Endometrial microvascular endothelial cells (primary cell): ENCODE measurements around the gene CACNB4. TPM values are rescaled to one million over a fixed set of nuclear protein-coding genes. Genes with fewer than 3 reads are reported as not detected.
"Not testable (repeated sequence)": the region's sequence is repeated elsewhere in the genome, so short reads cannot be mapped to it uniquely, and the experiment has no call there.

Source experiments
- in situ Hi-C: cut with HindIII; loops from 2 replicates; pipeline ENCODE4 v1.10.0; 2017; ENCODE audit warnings: low sequenced_read_pairs, low pct_unique_long_range_greater_than_20kb; ENCODE audit errors: inconsistent ontology term
- total RNA-seq: library from RNA; depleted of rRNA; stranded (reverse); fragments of >200 nt; gene quantifications from one replicate; pipeline ENCODE4 v1.2.3, GENCODE V29; 2015; ENCODE audit errors: inconsistent ontology term

The CACNB4 gene
- total RNA-seq, 1 donor from 2014 or later: not detected

DNA sequence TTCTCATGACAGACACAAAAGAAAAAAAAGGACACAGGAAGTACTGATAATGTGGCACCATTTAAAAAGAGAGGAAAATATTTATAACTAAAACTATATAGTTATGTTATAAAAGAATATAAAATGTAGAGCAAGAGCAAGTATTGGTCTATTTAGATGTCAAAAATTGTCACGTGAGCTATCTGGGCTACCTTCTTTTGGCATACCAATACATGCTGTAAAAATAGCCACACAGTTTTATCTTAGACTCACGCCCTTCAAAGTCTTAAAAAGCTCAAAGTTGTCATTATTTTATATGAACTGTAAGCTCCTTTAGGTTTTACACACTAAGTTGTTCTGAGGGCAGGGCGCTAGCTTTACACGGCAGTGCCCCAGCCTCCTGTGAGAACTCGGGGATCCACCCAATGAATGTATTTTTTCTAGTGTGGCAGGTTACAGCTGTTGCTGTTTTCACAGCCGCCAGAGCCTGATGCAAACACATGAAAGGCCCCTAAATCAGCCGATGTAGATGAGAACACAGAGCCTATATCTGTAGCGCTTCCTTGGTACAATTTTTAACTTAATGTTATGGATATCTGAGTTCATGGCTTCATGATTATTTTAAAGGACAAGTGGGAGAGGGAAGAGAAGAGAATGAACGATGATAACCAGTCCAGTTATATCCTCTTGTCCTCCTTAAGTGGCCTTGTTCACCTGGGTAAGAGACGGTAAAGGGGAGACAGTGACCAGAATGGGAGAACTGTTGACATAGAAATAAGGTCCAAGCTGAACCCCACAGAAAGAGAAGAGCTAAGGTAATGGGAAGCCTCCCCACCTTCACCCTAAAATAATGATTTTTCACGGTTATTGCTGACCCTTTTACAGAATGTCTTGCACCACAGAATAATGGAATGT lies 130.8 kb downstream of the CACNB4 start:
- in situ Hi-C loops: no loop called here

- in situ Hi-C loops: no loop called here
Measured at GRCh38 chr2:151965884-151966283, 133.0 kb downstream of the CACNB4 start.

GRCh38 chr2:151961558-151961957 lies 137.3 kb downstream of the CACNB4 start:
- in situ Hi-C loops: no loop called here

GRCh38 chr2:151959238-151959637 lies 139.6 kb downstream of the CACNB4 start:
- in situ Hi-C loops: no loop called here

DNA sequence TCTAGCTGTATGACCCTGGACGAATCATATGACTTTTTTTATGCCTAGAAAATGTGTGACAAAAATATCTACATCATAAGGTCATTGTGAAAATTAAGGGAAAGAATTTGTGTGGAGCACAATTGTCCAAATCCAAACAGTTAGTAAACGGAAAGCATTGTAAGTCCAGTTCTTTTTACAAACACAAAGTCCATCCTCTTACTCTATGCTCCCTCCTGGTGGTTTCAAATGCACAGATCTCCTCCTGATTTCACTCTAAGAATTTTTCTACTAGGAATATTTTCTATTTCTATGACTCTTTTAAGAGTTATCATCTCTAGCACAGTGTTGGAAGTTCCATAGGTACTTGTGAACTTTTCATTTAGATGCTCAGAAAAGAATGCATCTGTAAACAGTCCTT lies 145.4 kb downstream of the CACNB4 start:
- in situ Hi-C loops: no loop called here

DNA sequence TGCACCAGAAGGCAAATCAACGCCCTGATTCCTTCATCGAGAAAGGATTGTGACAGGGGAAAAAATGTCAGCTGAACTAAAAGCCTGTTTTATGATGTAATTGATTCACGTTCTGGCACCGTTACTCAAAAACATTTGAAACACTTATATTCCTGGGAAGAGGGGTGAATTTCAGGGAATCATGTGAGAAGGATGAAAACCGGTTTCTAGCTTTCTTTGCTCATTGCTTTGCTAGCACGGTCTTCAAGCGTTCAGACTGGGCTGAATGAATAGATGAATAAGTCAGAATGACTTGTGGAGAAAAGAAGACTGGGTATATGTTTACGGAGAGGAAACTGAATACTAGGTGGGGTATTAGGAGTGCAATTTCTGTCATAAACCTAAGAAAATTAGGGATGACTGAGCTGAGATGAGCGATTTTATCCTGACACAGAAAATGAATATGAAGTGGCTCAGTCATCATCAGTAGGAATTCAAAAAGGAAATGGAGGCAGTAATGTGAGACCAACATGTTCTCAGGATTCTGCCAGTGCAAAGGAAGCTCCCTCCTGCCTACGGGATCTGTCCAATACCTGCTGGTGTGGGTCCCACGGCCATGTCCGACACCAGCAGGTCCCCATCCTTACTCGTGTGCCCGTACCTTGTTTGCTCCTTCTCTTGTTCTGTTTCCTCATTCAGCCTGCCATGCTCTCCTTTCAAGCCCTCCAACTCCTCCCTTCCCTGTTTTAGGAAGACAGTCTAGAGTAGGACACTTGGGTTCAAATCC lies 146.0 kb downstream of the CACNB4 start:
- in situ Hi-C loops: no loop called here

DNA sequence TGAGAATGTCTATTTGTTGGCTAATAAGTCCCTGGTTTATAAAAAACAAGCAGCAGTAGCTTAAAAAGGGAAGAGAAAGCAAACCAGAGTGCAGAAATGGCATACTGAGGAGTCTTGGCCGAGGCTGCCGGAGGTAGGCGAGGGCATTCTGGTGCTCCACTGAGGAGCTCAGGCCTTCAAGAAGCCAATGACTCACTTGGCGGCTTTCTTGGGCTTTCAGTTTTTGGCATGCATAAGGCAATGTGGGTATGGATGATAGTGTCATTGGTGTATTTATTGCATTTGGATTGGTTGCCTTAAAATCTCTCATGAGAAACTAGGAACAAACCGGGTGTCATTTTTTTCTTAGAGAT lies 151.1 kb downstream of the CACNB4 start:
- in situ Hi-C loops: no loop called here

GRCh38 chr2:151946899-151947812 lies 151.7 kb downstream of the CACNB4 start:
- in situ Hi-C loops: no loop called here

DNA sequence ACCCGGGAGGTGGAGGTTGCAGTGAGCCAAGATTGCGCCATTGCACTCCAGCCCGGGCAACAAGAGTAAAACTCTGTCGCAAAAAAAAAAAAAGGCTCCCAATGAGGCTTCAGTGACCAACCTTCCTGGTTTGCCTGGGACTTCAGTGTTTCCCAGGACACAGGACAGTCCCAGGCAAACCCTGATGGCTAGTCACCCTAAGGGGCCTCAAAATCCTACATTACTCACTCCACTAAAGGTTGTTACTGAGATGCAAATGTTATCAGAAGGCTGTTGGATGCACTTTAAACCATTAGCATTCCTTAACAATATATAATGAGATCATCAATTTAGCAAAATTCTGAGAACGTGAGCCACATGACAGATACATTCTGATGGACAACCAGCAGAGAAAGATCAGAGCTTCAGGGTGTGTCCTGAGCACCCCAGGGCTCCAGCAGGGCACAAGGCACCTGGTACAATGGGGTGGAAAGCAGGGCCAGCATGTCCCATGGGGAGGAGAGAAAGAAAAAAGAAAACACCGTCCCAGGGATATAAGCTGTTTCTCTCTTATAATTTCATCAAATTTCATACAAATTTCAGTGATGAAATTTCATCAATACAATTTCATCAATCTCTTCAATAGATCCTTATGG lies 152.5 kb downstream of the CACNB4 start:
- in situ Hi-C loops: no loop called here

- in situ Hi-C loops: no loop called here
Measured at GRCh38 chr2:151945602-151946001, 153.2 kb downstream of the CACNB4 start.

GRCh38 chr2:151945186-151945585 lies 153.7 kb downstream of the CACNB4 start:
- in situ Hi-C loops: no loop called here

DNA sequence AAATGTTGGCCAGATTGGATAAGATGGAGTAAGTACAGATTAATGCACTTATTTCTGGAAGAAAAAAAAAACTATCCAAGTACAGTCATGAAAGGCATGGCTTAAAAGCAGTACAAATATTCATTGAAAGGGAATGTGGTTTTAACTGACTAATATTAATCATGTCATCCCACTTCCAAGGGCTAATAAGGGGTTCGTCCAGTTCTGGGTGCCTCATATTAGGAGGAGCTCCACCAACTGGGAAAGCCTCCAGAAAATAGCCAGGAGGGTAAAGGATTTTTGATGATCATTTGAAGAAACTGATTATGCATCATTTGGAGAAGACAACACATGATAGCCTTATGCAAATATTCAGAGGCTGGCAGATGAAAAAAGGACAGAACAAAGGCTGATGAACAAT lies 155.4 kb downstream of the CACNB4 start:
- in situ Hi-C loops: no loop called here

GRCh38 chr2:151942540-151943205 lies 156.2 kb downstream of the CACNB4 start:
- in situ Hi-C loops: not testable (repeated sequence)

DNA sequence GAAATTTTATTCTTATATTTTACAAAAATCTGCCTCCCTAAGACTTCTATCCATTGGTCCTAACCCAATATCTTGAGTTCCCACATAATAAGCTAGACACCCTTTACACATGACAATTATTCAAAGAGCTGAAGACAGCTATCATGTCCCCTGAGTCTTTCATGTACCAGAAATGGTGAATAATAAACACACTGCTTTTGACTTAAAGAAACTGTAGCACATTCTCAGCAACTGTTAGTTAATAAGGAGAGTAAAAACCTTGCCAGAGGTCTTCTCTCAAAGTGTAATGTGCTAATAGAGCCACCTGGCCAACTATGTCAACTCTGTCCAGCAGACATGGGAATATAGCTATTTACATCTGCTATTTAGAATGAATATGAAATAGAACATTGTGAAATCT lies 160.9 kb downstream of the CACNB4 start:
- in situ Hi-C loops: no loop called here

DNA sequence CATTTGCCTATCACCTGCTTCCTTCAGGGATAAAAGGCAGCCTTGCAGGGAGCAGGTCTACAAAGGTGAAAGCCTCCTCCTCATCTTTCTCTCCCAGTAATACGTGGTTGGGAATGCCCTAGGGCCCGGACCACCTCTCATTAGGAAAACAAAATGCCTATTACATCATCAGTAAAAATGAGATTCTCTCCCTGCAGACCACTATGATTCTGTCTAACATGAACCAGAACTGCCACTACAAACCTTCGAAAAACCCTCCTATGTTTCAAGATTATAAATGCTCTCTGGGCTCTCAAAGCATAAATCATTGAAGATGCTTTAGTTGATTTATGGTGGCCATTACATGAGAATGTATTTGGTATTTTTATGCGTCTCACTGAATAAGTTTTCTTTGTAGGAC lies 162.2 kb downstream of the CACNB4 start:
- in situ Hi-C loops: no loop called here

- in situ Hi-C loops: no loop called here
Measured at GRCh38 chr2:151933266-151933804, 165.5 kb downstream of the CACNB4 start.

GRCh38 chr2:151931756-151932155 lies 167.1 kb downstream of the CACNB4 start:
- in situ Hi-C loops: no loop called here

- in situ Hi-C loops: no loop called here
Measured at GRCh38 chr2:151931030-151931611, 167.7 kb downstream of the CACNB4 start.
